NCI-H460 (cell line): Measurements from ENCODE around the gene ST3GAL4. TPM values are rescaled to one million over a fixed set of nuclear protein-coding genes. Genes with fewer than 3 reads are reported as not detected.

Source experiments
- DNase-seq: peaks from one replicate; pipeline ENCODE4 v3.0.0-alpha.2; 2016; ENCODE audit warnings: low read depth; ENCODE audit errors: extremely low read depth
- total RNA-seq: library from RNA; depleted of rRNA; stranded (reverse); fragments of >200 nt; shearing (Covaris generic); gene quantifications from 2 replicates; pipeline ENCODE4 v1.2.3, GENCODE V29; 2014

Gene ST3GAL4
- total RNA-seq, 1 experiment from 2014 or later = 31.3 TPM

DNA sequence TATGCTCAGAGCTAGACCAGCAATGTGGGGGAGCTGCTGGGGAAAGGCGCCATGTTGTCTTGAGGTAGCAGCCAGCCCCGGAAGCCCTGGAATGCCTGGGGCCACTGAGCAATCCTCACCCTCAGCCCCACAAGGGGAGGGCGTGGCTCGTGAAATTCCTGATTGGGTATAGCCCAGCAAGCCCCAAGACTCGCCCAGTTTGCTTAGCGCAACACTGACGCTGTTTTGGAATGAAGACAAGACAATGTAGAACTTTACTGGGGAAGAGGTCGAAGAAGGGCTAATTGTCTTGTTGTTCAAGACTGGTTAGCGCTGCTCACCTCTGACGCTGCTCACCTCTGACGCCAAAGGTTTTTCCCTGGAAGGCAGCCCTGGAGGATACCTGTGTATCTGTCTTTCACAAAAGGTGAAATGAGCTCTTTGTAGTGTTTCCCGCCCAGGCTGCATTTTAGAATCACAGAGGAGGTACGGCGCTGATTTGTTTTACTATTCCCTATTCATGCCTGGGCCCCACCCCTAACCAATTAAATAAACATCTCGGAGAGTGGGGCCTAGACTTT, 47.6 kb downstream of the ST3GAL4 start:
- DNase-seq = peak; percentile 91

GRCh38 chr11:126403658-126404057, 48.2 kb downstream of the ST3GAL4 start:
- peak; percentile 7 for DNase-seq

- no peak for DNase-seq
These were observed 48.9 kb downstream of the ST3GAL4 start for GRCh38 chr11:126404367-126404766.

GRCh38 chr11:126405374-126405773, 49.9 kb downstream of the ST3GAL4 start:
- DNase-seq = no peak

GRCh38 chr11:126405906-126406305, 50.4 kb downstream of the ST3GAL4 start:
- no peak for DNase-seq

GRCh38 chr11:126406368-126406767, 50.9 kb downstream of the ST3GAL4 start:
- no peak for DNase-seq

- DNase-seq = no peak
These were observed 51.6 kb downstream of the ST3GAL4 start for GRCh38 chr11:126407101-126407521.

GRCh38 chr11:126407682-126408288, 52.3 kb downstream of the ST3GAL4 start:
- DNase-seq = no peak

- no peak for DNase-seq
These were observed 53.0 kb downstream of the ST3GAL4 start for GRCh38 chr11:126408496-126408895.

GRCh38 chr11:126408901-126409619, 53.6 kb downstream of the ST3GAL4 start:
- DNase-seq = no peak

DNA sequence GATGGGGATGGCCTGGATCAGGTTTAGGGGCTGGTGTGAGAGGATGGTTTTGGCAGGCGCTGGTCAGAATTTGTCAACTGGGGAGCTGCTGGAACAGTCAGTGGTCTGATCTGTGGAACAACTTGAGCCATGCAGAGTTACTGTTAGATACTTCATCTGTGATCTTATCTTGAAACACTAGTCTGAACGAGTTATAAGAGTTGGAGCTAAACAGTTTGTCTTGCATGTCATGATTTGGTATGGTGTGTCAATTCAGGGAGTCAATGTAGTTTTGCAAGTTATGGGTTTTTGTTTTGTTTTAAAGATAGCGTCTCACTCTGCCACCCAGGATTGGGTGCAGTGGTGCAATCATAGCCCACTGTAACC, 54.1 kb downstream of the ST3GAL4 start:
- no peak for DNase-seq

- DNase-seq = no peak
These were observed 55.2 kb downstream of the ST3GAL4 start for GRCh38 chr11:126410649-126411048.

GRCh38 chr11:126411971-126412381, 56.5 kb downstream of the ST3GAL4 start:
- DNase-seq = no peak

DNA sequence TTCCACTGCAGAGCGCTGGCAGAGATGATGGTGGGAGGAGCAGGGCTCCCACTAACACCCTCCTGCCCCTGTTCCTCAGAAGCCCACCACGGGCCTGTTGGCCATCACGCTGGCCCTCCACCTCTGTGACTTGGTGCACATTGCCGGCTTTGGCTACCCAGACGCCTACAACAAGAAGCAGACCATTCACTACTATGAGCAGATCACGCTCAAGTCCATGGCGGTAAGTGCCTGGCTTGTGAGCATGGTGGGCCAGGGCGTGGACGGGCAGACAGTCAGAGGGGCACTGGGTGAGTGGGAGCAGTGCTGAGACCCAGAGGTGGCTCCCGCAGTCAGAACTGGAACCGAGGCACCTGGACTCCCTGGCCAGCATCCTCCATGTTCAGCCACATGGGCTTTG, 57.9 kb downstream of the ST3GAL4 start:
- no peak for DNase-seq

- no peak for DNase-seq
These were observed 58.4 kb downstream of the ST3GAL4 start for GRCh38 chr11:126413843-126414405.

- no peak for DNase-seq
These were observed 59.1 kb downstream of the ST3GAL4 start for GRCh38 chr11:126414615-126415014.

- no peak for DNase-seq
These were observed 59.6 kb downstream of the ST3GAL4 start for GRCh38 chr11:126415128-126415527.

- no peak for DNase-seq
These were observed 60.4 kb downstream of the ST3GAL4 start for GRCh38 chr11:126415669-126416420.

DNA sequence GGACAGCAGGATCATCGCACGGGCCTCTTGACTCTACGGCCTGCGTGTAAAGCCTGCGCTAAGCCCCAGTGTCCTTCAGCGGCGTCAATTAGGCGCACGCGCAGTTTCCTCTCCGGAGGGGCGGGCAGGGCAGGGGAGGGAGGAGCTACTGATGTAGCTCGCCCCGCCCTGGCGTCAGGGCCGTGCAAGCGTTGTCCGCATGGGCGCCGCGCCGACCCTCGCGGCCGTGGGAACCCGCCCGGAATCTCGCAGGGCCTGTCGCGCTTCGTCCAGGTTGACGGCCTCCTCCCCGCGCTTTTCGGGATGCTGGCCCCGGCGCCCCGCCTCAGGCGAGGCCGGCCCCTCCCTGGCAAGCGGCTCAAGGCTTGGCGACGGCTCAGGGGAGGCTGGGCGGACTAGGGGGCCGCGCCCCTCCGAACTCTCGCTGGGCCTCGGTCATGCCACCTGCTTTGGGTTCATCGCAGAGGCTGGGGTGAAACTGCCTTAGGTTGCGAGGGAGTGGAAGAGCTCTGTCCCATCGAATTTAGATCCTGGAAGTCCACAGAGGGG, 61.1 kb downstream of the ST3GAL4 start:
- DNase-seq = no peak

DNA sequence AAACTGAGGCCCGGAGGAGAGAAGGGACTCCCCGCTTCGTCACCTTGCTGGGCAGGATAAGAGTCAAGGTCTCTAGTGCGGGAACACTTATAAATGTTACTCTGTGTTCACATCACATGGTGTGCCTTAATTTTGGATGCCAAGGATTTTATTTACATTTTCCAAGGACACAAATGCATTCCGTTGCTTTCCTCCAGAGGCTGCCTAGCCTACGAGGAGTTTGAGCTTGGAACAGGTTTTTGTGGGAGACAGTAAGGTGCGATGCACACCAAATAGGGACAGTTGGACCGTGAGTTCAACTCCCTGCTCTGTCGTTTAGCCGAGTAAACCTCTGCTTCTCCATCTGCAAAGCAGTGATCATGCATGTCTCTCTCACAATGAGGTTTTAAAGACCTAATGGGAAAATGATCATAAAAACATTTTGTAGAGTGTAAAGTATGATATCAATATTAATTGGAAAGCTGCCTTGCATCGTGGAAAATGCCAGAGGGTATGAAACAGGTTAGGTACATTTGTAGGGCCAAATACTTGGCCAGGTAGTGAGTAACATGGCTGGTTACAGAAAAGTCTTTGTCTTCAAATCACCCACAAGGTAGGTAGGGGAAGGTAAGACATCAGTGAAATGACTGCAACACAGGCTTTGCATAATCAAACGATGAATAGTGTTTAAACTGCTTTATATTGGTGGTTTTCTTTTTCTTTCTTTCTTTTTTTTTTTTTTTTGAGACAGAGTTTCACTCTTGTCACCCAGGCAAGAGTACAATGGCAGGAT, 61.8 kb downstream of the ST3GAL4 start:
- no peak for DNase-seq
